Fibroblast of skin of right quadriceps (primary cell): ENCODE measurements around the gene HOXD12.

ENCODE experiments used
- DNase-seq: peaks from one replicate; pipeline ENCODE4 v3.0.0-alpha.2; 2013

HOXD12 gene

DNA sequence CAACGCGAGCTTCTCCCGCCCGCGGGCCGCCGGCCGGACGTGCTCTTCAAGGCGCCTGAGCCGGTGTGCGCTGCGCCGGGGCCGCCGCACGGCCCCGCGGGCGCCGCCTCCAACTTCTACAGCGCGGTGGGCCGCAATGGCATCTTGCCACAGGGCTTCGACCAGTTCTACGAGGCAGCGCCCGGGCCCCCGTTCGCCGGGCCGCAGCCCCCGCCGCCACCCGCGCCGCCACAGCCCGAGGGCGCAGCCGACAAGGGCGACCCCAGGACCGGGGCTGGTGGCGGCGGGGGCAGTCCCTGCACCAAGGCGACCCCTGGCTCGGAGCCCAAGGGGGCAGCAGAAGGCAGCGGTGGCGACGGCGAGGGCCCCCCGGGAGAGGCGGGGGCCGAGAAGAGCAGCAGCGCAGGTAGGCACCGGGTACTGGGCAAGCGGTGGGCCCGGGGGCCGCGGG lies 8.2 kb downstream of the HOXD12 start:
- DNase-seq, result no peak

DNA sequence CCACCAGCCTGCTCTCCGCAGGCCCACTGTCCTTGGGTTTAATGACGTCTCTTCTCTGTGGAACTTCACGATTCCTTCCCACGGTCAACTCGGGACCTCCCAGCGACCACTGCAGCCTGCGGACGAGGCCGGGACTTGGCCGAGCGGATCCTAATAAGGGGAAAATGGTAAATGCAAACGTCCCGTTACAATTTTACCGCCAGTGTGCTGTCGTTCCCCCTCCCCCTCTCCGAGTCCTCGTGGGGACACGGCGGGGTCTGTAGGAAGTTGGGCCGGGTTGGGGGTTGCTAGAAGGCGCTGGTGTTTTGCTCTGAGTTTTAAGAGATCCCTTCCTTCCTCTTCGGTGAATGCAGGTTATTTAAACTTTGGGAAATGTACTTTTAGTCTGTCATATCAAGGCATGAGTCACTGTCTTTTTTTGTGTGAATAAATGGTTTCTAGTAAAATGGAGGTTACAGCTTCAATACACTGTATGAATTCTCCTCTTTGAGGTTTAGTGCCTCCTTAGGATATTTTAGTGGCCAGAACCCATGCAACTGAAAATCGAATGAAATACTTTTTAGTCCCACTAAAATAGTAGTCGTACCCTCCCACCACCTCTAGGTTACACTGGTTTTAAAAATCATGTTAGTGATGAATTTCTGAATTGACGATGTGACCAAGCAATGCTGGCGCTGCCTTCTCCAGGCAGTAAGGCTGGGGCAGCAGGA lies 9.8 kb downstream of the HOXD12 start:
- no peak for DNase-seq

DNA sequence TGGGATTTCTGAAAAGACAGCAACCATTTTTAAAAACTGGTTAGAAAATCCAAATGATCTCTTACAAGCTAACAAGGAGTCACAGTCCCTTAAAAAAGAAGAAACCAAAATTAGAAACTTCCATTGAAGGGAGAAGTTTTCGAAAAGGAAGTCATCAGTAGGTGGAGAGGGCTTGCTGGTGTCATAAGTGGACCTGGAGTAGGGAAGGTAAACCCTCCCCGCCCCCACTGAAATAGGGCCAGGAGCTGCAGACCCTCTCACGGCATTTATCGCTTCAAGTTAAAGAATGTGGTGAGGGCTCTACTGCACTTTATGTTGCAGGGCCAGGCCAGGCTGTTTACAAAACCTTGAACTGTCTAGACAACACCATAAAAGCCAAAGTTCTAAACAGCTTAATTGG lies 10.4 kb downstream of the HOXD12 start:
- DNase-seq, result no peak

DNA sequence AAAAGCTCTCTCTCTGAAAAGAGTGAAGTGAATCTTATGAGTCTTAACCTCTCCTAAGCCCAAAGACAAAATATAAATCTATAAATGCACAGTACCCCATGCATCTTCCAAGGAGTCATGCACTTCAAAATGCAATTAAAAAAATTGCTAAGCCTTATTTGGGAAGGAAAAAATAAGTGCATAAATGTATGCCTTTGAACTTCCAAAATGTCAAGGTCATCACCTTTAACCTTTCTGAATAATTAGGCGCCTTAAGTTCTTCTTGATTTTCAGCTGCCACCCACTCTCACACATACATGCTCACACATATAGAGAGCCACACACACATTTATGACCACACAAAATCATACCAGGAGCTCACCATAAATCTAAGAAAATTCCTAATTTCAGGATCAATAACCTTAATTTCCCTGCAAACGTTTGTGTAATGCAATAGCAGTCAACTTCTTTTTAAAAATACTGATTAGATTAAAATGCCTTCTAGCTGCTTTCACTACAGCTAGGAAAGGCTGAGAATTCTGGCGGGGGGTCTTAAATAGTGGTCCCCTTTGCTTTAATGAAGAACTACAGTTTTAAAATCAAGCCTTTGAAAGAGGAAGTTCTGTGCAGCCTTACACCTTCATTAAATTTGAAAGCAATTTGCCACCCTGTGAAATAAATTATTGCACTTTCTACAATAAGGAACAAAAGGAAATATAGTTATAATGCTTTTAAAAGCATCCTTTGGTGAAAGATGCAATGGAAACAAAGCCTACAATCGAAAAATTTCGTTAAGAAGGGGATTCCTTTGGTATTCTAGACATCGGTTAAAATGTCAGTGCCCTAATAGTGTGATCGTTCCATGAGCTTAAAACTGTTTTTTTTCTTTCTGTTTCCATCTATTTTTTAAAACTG lies 11.1 kb downstream of the HOXD12 start:
- DNase-seq, result no peak

GRCh38 chr2:176111309-176111663 lies 11.7 kb downstream of the HOXD12 start:
- peak; percentile 47 for DNase-seq

- no peak for DNase-seq
Measured at GRCh38 chr2:176111846-176112374, 12.3 kb downstream of the HOXD12 start.

- no peak for DNase-seq
Measured at GRCh38 chr2:176112375-176113302, 13.0 kb downstream of the HOXD12 start.

DNA sequence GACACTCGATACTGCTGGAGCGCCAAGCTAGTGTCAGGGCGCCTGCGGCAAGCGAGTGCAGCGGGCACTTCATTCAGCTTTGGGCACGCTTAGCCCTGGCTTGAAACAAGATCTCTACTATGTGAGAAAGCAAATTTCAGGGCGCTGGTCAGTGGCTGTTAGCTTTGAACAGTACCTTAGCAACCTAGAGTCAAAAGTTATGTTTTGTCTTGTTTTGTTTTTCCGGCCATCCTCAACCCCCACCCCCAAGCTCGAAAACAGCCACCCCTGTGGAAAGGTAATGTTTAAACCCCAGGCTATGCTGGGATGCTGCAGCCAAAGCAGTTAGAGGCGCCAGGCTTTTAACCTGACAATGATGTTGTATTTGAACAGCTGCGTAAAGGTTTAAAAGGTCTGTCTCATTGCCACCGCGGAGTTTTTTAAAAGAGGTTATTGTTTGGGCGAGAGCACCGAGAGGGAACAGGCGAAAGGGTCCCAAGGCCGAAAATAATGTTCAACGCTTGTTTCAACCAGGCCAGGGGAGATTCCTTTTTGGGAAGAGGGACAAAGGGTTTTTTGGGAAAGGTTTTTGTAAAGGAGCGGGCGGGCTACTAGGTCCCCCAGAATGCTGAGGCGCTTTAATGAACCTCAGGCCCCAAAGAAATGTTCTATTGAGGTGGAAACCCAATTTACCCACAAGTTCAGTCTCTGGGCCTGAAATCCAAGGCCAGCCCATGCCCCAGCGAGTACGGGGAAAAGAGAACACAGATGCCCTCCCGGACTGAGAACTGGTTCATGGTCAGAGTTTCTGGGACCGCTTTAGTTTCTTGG lies 14.7 kb downstream of the HOXD12 start:
- DNase-seq, result no peak

GRCh38 chr2:176114930-176115625 lies 15.5 kb downstream of the HOXD12 start:
- DNase-seq, result no peak

GRCh38 chr2:176115883-176116813 lies 16.6 kb downstream of the HOXD12 start, which contains the start of gene HOXD10:
HOXD10 (plus strand) TSS chr2:176116778; CDS start chr2:176116834, 56 bp downstream.
- DNase-seq, result peak; percentile 77

- no peak for DNase-seq
Measured at GRCh38 chr2:176117162-176117822, 17.7 kb downstream of the HOXD12 start.

- DNase-seq, result no peak
Measured at GRCh38 chr2:176117823-176118371, 18.3 kb downstream of the HOXD12 start.

GRCh38 chr2:176118601-176119339 lies 19.2 kb downstream of the HOXD12 start:
- peak; percentile 58 for DNase-seq

- no peak for DNase-seq
Measured at GRCh38 chr2:176120364-176121189, 21.0 kb downstream of the HOXD12 start.

DNA sequence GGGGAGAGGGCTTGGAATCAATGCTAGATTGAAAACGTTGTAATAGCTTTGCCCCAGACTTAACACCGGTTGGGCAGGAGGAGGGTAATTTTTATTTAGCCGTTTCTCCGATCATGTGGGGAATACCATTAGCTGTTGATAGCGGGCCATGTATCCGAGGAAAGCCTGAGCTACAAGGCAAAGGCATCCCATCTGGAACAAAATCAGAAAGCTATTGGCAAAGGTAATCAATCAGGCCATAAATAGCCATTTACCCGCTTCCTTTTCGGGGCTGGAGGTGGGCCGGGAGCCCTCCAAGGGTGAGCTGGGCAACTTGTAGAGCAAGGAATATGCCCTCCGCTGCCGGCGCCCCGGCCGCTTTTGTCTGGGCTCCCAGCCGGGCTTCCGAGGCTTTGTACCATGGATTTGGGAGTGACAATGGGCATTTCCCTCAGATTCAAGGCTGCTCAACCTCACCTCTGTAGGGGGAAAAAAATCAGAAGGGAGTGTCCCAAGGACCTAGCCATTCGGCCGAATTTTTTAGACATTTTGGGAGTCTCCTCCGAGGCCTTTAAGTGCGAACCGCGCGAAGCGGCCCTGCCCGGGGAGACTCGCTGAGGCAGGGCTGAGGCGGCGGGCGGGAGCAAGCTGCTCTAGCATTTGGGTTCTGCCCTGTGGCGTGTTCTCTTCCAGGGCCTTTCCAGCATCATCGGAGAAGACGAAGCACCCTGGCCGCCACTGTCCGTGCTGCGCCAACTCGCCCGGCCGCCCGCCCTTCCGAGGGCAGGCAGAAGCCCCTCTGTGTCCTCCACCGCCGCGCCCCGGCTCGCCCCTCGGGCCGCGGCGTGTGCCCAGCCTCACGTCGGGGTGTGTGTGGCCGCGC lies 21.8 kb downstream of the HOXD12 start:
- DNase-seq, result no peak

GRCh38 chr2:176122052-176122682 lies 22.6 kb downstream of the HOXD12 start:
- peak; percentile 88 for DNase-seq
